Liver (tissue), 9 donors: ENCODE data around the gene SRGAP3. TPM values are rescaled to one million over a fixed set of nuclear protein-coding genes. Genes with fewer than 3 reads are reported as not detected.

Experiments
- DNase-seq: peaks from one replicate; pipeline ENCODE4 v3.0.0-alpha.2; 2017; ENCODE audit warnings: low spot score
- H3K27ac ChIP-seq, 2 donors: one replicate each; pipeline ENCODE4 v1.7.0; 2013; ENCODE audit warnings: inconsistent platforms in 2 of 2, low read length in 2 of 2, control low read depth in 1 of 2, low read depth in 1 of 2, mild to moderate bottlenecking in 1 of 2
- H3K27me3 ChIP-seq, 4 donors: one replicate each; pipeline versions ENCODE4 v1.6.1 to v1.7.0; 2013; ENCODE audit warnings: low read length in 3 of 4, inconsistent platforms in 1 of 4, mild to moderate bottlenecking in 1 of 4, moderate library complexity in 1 of 4; ENCODE audit not compliant: control insufficient read depth in 4 of 4, insufficient read depth in 4 of 4
- H3K36me3 ChIP-seq, 4 donors: one replicate each; pipeline versions ENCODE4 v1.6.1 to v1.7.0; 2013; ENCODE audit warnings: low read length in 3 of 4, mild to moderate bottlenecking in 3 of 4, low read depth in 1 of 4, moderate library complexity in 1 of 4; ENCODE audit not compliant: control insufficient read depth in 4 of 4, insufficient read depth in 3 of 4
- H3K4me1 ChIP-seq, 4 donors: one replicate each; pipeline versions ENCODE4 v1.6.1 to v1.7.0; 2013; ENCODE audit warnings: low read length in 3 of 4, mild to moderate bottlenecking in 3 of 4, moderate library complexity in 1 of 4; ENCODE audit not compliant: control insufficient read depth in 4 of 4, insufficient read depth in 4 of 4
- H3K4me3 ChIP-seq, 3 donors: one replicate each; pipeline versions ENCODE4 v1.6.1 to v1.7.0; 2013; ENCODE audit warnings: low read length in 3 of 3, control low read depth in 1 of 3, low read depth in 1 of 3, mild to moderate bottlenecking in 1 of 3
- H3K9ac ChIP-seq, 2 donors: one replicate each; pipeline ENCODE4 v1.7.0; 2013; ENCODE audit warnings: low read length in 2 of 2, mild to moderate bottlenecking in 2 of 2, moderate library complexity in 2 of 2, control low read depth in 1 of 2, low read depth in 1 of 2
- H3K9me3 ChIP-seq, 4 donors: one replicate each; pipeline versions ENCODE4 v1.6.1 to v1.7.0; 2013; ENCODE audit warnings: low read length in 3 of 4; ENCODE audit not compliant: control insufficient read depth in 4 of 4
- ATF3 ChIP-seq: IDR thresholded peaks from 2 replicates; pipeline ENCODE4 v1.6.1; 2016; ENCODE audit warnings: antibody characterized with exemption
- EGR1 ChIP-seq, 2 donors: IDR thresholded peaks; 2 replicates each; pipeline ENCODE4 v1.6.1; 2016 to 2018; ENCODE audit warnings: antibody characterized with exemption in 2 of 2, low read depth in 2 of 2
- FOXA1 ChIP-seq: IDR thresholded peaks from 2 replicates; pipeline ENCODE4 v1.6.1; 2016; ENCODE audit warnings: antibody characterized with exemption
- FOXA2 ChIP-seq: IDR thresholded peaks from 2 replicates; pipeline ENCODE4 v1.6.1; 2016; ENCODE audit warnings: antibody characterized with exemption
- GABPA ChIP-seq, 2 donors: IDR thresholded peaks in 1 of 2; conservative IDR thresholded peaks in 1 of 2; 2 replicates each; pipeline ENCODE4 v1.6.1; 2016; ENCODE audit warnings: antibody characterized with exemption in 2 of 2, mild to moderate bottlenecking in 1 of 2, moderate library complexity in 1 of 2
- HNF4A ChIP-seq, 2 donors: conservative IDR thresholded peaks; 2 replicates each; pipeline ENCODE4 v1.6.1; 2016; ENCODE audit warnings: antibody characterized with exemption in 2 of 2, mild to moderate bottlenecking in 2 of 2
- JUND ChIP-seq, 2 donors: IDR thresholded peaks; 2 replicates each; pipeline ENCODE4 v1.6.1; 2016; ENCODE audit warnings: antibody characterized with exemption in 2 of 2
- MAX ChIP-seq: IDR thresholded peaks from 2 replicates; pipeline ENCODE4 v1.6.1; 2016; ENCODE audit warnings: antibody characterized with exemption
- RXRA ChIP-seq, 2 donors: IDR thresholded peaks; 2 replicates each; pipeline ENCODE4 v1.6.1; 2017 to 2018; ENCODE audit warnings: antibody characterized with exemption in 2 of 2, mild to moderate bottlenecking in 1 of 2
- SP1 ChIP-seq: IDR thresholded peaks from 2 replicates; pipeline ENCODE4 v1.6.1; 2018; ENCODE audit warnings: antibody characterized with exemption, mild to moderate bottlenecking
- YY1 ChIP-seq: IDR thresholded peaks from 2 replicates; pipeline ENCODE4 v1.6.1; 2016; ENCODE audit warnings: antibody characterized with exemption, mild to moderate bottlenecking
- ZBTB33 ChIP-seq: IDR thresholded peaks from 2 replicates; pipeline ENCODE4 v1.6.1; 2016; ENCODE audit warnings: antibody characterized with exemption
- WGBS: extraction: QIAGEN DNeasy Blood & Tissue Kit; methylation state at CpG from one replicate; pipeline ENCODE4 v1.1.7; 2013; 5-methylcytosine and 5-hydroxymethylcytosine counted together
- polyA plus RNA-seq, 2 donors: library from polyadenylated mRNA; stranded (reverse) in 1 of 2; unstranded in 1 of 2; fragments of 200-250 nt in 1 of 2; fragments of >200 nt in 1 of 2; fragmentation: Nextera tagmentation in 1 of 2; extraction: Ambion mirVana in 1 of 2; gene quantifications; one replicate each; pipeline versions ENCODE4 v1.2.1 to v1.2.3, GENCODE V29; 2013 to 2015
- total RNA-seq, 2 donors: library from RNA; depleted of rRNA; stranded (reverse); fragments of >200 nt; gene quantifications; one replicate each; pipeline ENCODE4 v1.2.3, GENCODE V29; 2014
- donor health status: healthy.
- donor health status: healthy.
- donor health status: healthy.
- donor health status: healthy.
- donor health status: healthy.

SRGAP3 gene
- total and polyA plus RNA-seq, 4 donors, result 0.61 to 4.2 (median 1.6) TPM

GRCh38 chr3:8964436-8965370 lies 284.7 kb downstream of the SRGAP3 start (continued):
- peak; percentile 58 to 70 for TF ChIP-seq RXRA (IDR thresholded peaks at IDR 0.05)
- TF ChIP-seq EGR1 (IDR thresholded peaks at IDR 0.05; ENCODE audit: low read depth in 2 of 2), result peak in 1 of 2 donors; percentile 75
- TF ChIP-seq HNF4A (conservative IDR thresholded peaks at IDR 0.05), result peak; percentile 89 to 90
- TF ChIP-seq FOXA2, result peak; percentile 70
- TF ChIP-seq SP1, result peak; percentile 97
- TF ChIP-seq MAX, result peak; percentile 74
- no peak for TF ChIP-seq GABPA (IDR thresholded peaks at IDR 0.05 in 1 of 2, conservative IDR thresholded peaks at IDR 0.05 in 1 of 2)

GRCh38 chr3:8963137-8963853 lies 286.2 kb downstream of the SRGAP3 start, which contains the start of gene RAD18:
Gene RAD18 (minus strand): TSS chr3:8963472. CDS start chr3:8963385, 87 bp downstream.
- no peaks in the 10 kb centered on the region for H3K36me3 ChIP-seq

More at GRCh38 chr3:8963137-8963853, 286.2 kb downstream of the SRGAP3 start, which contains the start of gene RAD18:
- no peaks in the 10 kb centered on the region for H3K27me3 ChIP-seq
- WGBS, result 1% methylated on average over 45 of the region's 45 CpGs
- DNase-seq, result peak; percentile 94
- peak within 1 kb of the TSS; percentile 65 to 71 for H3K9ac ChIP-seq
- H3K4me1 ChIP-seq, result peaks cover 8 to 45% (median 36%) of the 10 kb centered on the region in 4 donors
- H3K27ac ChIP-seq, result peak within 1 kb of the TSS; percentile 66 to 68
- peak within 1 kb of the TSS; percentile 62 to 92 (median 78) for H3K4me3 ChIP-seq
- H3K9me3 ChIP-seq, result no peaks in the 10 kb centered on the region
- TF ChIP-seq FOXA1, result no peak
- peak in 1 of 2 donors; percentile 24 for TF ChIP-seq HNF4A (conservative IDR thresholded peaks at IDR 0.05)
- peak; percentile 75 for TF ChIP-seq ZBTB33
- peak; percentile 77 for TF ChIP-seq MAX
- TF ChIP-seq GABPA (IDR thresholded peaks at IDR 0.05 in 1 of 2, conservative IDR thresholded peaks at IDR 0.05 in 1 of 2), result peak; percentile 72 to 94
- TF ChIP-seq EGR1 (IDR thresholded peaks at IDR 0.05; ENCODE audit: low read depth in 2 of 2), result no peak
- peak in 1 of 2 donors; percentile 43 for TF ChIP-seq JUND (IDR thresholded peaks at IDR 0.05)
- TF ChIP-seq RXRA (IDR thresholded peaks at IDR 0.05), result peak; percentile 15 to 24
- peak; percentile 77 for TF ChIP-seq YY1
- TF ChIP-seq SP1, result peak; percentile 51
- peak; percentile 31 for TF ChIP-seq ATF3
